ENCODE results near the gene C1R.

C1R gene

DNA sequence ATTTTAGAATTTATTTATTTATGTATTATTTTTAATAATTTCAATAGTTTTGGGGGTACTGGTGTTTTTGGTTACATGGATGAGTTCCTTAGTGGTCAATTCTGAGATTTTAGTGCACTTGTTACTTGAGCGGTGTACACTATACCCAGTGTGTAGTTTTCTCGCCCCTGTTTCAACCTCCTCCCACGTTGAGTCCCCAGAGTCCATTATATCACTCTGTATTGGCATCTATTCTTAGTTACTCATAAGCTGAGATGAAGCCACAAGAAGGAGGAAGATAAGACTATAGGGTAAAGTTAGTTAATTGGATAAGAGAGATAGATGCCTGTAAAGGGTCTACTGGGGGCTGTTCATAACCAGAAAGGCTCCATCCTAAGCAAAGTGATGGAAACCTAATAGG, 27.7 kb downstream of the C1R start:
- TF ChIP-seq, protein P1, sequence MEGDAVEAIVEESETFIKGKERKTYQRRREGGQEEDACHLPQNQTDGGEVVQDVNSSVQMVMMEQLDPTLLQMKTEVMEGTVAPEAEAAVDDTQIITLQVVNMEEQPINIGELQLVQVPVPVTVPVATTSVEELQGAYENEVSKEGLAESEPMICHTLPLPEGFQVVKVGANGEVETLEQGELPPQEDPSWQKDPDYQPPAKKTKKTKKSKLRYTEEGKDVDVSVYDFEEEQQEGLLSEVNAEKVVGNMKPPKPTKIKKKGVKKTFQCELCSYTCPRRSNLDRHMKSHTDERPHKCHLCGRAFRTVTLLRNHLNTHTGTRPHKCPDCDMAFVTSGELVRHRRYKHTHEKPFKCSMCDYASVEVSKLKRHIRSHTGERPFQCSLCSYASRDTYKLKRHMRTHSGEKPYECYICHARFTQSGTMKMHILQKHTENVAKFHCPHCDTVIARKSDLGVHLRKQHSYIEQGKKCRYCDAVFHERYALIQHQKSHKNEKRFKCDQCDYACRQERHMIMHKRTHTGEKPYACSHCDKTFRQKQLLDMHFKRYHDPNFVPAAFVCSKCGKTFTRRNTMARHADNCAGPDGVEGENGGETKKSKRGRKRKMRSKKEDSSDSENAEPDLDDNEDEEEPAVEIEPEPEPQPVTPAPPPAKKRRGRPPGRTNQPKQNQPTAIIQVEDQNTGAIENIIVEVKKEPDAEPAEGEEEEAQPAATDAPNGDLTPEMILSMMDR (IDR thresholded peaks at IDR 0.05; ENCODE audit: low read depth, low read length, missing control alignments), result no peak
- no peak overlapping the region for H3K4me3 ChIP-seq (ENCODE audit: low read depth, low read length)
- DNase-seq (ENCODE audit: low read depth), result no peak

DNA sequence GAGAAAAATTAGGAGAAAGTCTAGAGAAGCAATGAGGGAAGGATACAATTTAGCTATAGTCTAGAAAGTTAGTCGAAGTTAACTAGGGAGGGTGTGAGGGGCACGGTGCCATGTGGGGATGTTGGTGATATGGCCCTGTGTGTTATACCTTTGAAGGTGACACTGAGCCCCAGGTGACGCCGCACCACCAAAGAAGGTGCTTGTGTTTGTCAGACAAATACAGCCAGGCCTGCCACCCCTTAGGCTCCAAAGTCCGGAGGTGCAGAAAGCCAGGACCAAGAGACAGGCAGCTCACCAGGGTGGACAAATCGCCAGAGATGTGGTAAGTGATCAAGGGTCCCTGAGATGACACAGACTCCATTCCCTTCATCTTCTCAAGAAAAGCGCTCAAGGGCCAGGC, 30.6 kb downstream of the C1R start:
- TF ChIP-seq, protein P1 (IDR thresholded peaks at IDR 0.05; ENCODE audit: low read depth, low read length, missing control alignments), result no peak
- no peak overlapping the region for H3K4me3 ChIP-seq (ENCODE audit: low read depth, low read length)
- no peak for DNase-seq (ENCODE audit: low read depth)

DNA sequence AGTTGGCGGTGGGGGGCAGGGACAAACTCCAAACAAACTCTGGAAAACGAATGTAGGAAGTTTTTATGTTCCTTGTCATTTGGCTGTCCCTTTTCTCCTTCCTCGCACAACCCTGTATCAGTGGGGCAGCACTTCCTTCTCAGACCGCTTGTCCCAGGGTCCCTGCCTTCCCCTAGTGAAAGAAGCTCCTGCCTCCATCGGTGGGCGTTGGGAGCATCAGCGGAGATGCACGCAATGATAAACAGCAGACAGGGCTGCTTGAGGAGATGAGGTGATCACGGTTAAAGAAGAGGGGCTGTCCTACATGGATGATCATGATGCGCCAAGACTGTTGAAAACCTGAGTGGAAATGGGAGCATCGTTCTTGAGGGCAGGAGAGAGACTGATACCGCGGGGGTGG, 31.1 kb downstream of the C1R start:
- DNase-seq (ENCODE audit: low read depth), result no peak
- no peak overlapping the region for H3K4me3 ChIP-seq (ENCODE audit: low read depth, low read length)
- TF ChIP-seq, protein P1 (IDR thresholded peaks at IDR 0.05; ENCODE audit: low read depth, low read length, missing control alignments), result no peak

DNA sequence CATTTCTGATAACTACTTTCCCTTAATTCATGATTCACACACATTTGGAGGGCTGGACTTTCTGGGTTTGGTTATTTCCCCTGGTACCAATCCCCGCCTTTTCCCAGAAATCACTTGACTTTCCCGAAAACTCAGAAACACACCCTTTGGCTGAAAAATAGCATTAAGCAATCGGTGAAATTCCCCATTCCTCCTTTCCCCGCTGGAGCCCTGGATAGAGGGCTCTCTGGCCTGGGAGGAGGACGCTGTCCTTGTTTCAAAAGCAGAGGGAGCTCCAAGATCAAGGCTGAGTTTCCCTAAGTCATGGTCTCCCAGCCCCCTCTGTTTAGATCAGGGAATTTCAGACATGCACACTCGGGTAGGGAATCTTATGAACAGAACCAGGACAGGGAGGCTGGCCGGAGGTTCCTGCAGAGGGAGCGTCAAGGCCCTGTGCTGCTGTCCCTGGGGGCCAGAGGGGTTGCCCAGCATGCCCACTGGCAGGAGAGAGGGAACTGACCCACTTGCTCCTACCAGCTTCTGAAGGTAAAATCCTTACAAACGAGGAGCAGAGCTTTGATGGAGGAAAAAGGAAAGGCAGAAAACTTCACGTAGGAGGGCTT, 31.8 kb downstream of the C1R start, which contains the start of gene C1S:
Gene C1S, plus strand, starts transcription at position 366 of the 602 bp plus-strand sequence. CDS start 1,195 bp downstream, outside the sequence.
- H3K4me3 ChIP-seq (ENCODE audit: low read depth, low read length), result no peak within 1 kb of the TSS
- DNase-seq (ENCODE audit: low read depth), result no peak
- TF ChIP-seq, protein P1 (IDR thresholded peaks at IDR 0.05; ENCODE audit: low read depth, low read length, missing control alignments), result no peak

DNA sequence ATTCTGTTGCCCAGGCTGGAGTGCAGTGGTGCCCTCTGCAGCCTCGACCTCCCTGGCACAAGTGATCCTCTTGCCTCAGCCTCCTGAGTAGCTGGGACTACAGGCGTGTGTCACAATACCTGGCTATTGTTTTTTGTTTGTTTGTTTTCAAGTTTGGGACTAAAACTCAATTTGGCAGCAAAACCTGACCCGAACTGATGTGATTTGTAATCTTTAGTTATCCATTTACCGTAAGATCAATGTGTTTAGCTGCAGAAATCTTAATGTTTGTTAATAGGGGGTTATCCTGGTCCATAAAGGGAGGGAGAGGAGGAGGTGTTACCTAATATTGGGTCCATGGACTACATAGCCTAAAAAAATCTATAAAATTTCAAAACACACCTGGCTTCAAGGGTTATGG, 32.5 kb downstream of the C1R start:
- no peak for DNase-seq (ENCODE audit: low read depth)
- TF ChIP-seq, protein P1 (IDR thresholded peaks at IDR 0.05; ENCODE audit: low read depth, low read length, missing control alignments), result no peak
- no peak overlapping the region for H3K4me3 ChIP-seq (ENCODE audit: low read depth, low read length)

DNA sequence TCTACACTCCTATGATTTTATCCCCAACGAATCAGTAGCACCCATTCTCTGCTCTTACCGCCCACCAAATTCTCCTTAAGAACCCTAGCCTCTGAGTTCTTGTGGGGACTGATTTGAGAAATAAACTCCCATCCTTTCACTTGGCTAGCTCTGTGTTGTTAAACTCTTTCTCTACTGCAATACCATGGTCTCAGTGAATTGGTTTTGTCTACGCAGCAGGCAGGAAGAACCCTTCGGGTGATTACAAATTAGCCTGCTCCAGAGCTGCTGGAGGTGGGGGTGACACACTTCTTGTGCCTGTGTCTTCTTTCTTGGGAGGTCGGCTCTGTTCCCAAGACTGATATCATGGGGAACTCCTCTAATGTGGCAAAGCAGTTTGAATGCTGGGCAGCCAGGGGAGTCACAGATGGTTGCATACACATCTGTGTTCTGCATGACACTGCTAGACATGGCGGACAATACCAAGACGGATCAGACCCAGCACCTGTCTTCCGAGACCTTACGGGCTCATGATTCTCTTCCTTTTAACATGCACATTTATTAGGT, 33.3 kb downstream of the C1R start:
- TF ChIP-seq, protein P1 (IDR thresholded peaks at IDR 0.05; ENCODE audit: low read depth, low read length, missing control alignments), result no peak
- DNase-seq (ENCODE audit: low read depth), result no peak
- no peak overlapping the region for H3K4me3 ChIP-seq (ENCODE audit: low read depth, low read length)

Measured in GM12864 (cell line).